GM12801 (cell line): Measurements from ENCODE around the gene SERPINI2.

ENCODE experiments used
- TF ChIP-seq, protein P1 (sequence below): IDR thresholded peaks from one replicate; pipeline ENCODE4 v1.5.1; 2011; ENCODE audit warnings: control low read depth; ENCODE audit not compliant: insufficient read length; ENCODE audit errors: extremely low read depth

SERPINI2 gene, protein sequence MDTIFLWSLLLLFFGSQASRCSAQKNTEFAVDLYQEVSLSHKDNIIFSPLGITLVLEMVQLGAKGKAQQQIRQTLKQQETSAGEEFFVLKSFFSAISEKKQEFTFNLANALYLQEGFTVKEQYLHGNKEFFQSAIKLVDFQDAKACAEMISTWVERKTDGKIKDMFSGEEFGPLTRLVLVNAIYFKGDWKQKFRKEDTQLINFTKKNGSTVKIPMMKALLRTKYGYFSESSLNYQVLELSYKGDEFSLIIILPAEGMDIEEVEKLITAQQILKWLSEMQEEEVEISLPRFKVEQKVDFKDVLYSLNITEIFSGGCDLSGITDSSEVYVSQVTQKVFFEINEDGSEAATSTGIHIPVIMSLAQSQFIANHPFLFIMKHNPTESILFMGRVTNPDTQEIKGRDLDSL

DNA sequence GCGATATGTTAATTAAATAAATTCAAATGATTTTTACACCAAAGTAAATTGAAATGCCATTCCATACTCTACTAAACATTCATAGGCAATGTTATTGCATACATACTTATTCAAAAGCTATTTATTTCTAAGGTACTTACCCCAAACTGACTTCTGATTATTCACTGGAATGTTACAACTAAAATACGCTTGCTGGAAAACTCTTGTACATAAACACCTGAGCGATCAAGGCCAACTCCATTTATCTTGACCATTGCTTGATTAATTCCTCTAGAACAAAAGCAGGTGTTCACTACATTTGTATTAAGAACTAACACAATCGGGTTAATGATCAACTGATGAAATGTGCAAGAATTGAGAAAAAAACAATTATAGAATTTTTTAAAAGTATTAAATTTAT, at the start of gene SERPINI2:
TSS of gene SERPINI2 (minus strand) at position 180 of the 400 bp plus-strand sequence. CDS start 2,208 bp downstream, outside the sequence.
- TF ChIP-seq, protein P1, sequence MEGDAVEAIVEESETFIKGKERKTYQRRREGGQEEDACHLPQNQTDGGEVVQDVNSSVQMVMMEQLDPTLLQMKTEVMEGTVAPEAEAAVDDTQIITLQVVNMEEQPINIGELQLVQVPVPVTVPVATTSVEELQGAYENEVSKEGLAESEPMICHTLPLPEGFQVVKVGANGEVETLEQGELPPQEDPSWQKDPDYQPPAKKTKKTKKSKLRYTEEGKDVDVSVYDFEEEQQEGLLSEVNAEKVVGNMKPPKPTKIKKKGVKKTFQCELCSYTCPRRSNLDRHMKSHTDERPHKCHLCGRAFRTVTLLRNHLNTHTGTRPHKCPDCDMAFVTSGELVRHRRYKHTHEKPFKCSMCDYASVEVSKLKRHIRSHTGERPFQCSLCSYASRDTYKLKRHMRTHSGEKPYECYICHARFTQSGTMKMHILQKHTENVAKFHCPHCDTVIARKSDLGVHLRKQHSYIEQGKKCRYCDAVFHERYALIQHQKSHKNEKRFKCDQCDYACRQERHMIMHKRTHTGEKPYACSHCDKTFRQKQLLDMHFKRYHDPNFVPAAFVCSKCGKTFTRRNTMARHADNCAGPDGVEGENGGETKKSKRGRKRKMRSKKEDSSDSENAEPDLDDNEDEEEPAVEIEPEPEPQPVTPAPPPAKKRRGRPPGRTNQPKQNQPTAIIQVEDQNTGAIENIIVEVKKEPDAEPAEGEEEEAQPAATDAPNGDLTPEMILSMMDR: no peak

DNA sequence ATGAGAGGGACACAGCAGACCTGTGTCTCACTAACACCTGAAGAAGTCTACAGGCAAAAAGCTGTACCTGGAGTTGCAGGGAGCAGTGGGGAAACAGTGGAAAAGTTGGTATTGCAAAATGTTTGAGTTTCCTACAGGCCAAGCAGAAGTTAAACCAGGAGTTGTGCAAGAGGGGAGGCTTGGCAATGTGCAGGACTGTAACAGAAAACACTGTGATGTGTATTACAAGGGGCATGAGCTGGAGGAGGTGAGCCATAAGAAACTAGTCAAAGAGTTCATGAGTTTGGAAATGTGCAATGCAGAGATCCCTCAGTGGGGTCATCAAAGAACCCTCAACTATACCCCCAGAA, 47.1 kb upstream of the SERPINI2 start:
- TF ChIP-seq, protein P1: no peak

DNA sequence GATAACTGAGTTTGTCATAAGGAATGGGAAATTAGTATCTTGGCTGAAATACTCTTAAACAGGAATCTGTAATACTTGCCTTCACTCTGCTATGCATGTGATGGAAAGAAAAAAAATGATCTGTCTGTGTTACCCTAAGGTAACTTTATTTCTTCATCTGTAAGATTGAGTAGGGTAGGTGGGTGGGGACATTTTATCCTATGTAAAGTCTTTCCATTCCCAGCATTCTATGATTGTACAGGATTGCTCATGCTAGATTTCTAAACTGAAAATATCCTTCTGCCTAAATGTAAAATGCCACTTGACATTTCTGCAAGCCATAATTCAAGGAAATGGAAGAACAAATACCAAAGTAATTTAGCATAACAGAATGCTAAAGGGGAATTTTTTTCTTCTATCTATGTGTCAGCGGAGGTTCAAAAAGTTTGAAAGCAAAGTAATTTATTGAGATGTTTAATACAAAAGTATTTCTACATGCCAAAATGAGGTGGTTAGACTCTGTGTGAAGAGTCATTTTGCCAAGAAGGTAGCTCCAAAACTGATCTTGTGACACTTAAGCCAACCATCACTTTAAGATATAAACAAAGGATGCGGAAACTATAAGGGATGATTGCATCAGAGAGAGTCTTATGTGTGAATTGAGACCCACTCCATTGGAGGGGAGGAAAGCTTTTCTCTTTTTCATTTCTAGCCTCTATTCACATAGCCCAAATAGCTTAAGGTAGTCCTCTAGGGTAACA, 46.6 kb upstream of the SERPINI2 start:
- TF ChIP-seq, protein P1: no peak

DNA sequence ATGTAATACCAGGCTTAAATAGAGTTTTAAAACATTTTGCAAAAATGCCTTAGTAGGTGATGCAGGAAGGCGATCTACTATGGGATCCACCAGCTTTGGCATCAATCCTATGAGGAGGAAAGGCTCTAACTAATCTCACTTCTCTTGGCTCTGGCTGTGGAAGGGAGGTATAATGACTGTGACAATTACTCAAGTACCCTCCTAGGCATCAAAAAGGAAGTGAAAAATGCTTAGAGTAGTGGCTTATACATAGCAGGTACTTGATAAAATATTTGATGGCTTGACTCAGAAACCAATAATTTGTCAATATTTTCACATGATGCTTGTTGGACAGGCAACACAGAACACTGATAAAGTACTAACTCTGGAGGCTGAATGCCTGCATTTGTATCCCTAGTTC, 34.1 kb upstream of the SERPINI2 start:
- TF ChIP-seq, protein P1: no peak

DNA sequence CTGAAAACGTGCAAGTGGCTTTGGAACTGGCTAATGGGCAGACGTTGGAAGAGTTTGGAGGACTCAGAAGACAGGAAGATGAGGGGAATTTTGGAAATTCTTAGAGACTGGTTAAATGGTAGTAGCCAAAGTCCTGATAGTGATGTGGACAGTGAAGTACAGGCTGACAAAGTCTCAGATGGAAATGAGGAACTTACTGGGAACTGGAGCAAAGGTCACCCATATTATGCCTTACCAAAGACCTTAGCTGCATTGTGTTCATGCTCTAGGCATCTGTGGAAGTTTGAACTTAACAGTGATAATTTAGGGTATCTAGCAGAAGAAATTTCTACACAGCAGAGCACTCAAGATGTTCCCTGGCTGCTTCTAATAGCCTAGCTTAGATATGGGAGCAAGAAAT, 28.6 kb upstream of the SERPINI2 start:
- TF ChIP-seq, protein P1: no peak

DNA sequence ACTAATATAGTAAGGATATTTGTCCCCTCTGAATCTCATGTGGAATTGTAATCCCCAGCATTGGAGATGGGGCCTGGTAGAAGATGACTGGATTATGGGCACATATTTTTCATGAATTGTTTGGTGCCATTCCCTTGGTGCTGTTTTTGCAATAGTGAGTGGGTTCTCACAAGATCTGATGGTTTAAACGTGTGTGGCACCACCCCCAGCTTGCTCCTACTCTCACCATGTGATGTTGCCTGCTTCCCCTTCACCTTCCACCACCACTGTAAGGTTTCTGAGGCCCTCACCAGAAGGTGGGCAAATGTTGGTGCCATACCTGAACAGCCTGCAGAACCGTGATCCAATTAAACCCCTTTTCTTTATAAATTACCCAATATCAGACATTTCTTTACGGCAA, 28.1 kb upstream of the SERPINI2 start:
- TF ChIP-seq, protein P1: no peak

DNA sequence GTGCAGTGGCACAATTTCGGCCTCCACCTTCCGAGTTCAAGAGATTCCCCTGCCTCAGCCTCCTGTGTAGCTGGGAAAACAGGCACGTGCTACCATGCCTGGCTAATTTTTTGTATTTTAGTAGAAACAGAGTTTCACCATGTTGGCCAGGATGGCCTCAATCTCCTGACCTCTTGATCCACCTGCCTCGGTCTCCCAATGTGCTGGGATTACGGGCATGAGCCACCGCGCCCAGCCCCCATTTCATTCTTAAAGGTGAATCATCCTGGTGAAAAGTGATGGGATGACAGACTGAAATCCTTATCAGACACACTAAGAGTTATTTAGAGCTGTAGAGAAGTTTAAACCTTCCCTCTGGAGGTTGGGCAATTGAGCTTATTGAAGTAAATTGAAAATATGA, 24.1 kb upstream of the SERPINI2 start:
- TF ChIP-seq, protein P1: no peak
